ENCODE results near the gene SYNPO2. TPM values are rescaled to one million over a fixed set of nuclear protein-coding genes. Genes with fewer than 3 reads are reported as not detected.

Gene SYNPO2
- total RNA-seq, 4 donors from 2014 or later: 1,547 to 3,168 (median 2,047) TPM

DNA sequence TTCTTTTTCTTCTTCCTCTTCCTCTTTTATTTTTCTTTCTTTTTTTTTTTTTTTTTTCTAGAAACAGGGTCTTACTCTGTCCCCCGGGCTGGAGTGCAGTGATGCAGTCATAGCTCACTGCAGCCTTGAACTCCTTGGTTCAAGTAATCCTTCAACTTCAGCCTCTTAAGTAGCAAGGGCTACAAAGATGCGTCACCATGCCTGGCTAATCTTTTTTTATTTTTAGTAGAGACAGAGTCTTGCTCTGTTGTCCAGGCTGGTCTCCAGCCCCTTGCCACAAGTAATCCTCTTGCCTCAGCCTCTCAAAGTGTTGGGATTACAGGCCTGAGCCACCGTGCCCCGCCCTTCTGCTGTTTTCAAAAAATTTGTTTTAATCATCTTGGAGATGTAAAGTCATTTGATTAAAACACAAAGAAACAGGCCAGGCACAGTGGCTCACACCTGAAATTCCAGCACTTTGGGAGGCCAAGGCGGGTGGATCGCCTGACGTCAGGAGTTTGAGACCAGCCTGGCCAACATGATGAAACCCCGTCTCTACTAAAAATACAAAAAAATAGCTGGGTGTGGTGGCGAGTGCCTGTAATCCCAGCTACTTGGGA is 28.1 kb downstream of the SYNPO2 start:
- Histone ChIP-seq H3K4me1 (peaks cover 13 to 93% (median 25%) of the 10 kb centered on the region in 3 donors), H3K9me3 (no peaks in the 10 kb centered on the region), H3K36me3 (no peaks in the 10 kb centered on the region), H3K27ac (peak overlapping the region; percentile 81 to 99 (median 94)), H3K4me3 (no peak overlapping the region), H3K27me3 (no peaks in the 10 kb centered on the region)
- no peak for ATAC-seq
- TF ChIP-seq EP300 (IDR thresholded peaks at IDR 0.05) (no peak), POLR2A (IDR thresholded peaks at IDR 0.05) (no peak), POLR2AphosphoS5 (IDR thresholded peaks at IDR 0.05) (no peak)
- TF ChIP-seq, protein P1, sequence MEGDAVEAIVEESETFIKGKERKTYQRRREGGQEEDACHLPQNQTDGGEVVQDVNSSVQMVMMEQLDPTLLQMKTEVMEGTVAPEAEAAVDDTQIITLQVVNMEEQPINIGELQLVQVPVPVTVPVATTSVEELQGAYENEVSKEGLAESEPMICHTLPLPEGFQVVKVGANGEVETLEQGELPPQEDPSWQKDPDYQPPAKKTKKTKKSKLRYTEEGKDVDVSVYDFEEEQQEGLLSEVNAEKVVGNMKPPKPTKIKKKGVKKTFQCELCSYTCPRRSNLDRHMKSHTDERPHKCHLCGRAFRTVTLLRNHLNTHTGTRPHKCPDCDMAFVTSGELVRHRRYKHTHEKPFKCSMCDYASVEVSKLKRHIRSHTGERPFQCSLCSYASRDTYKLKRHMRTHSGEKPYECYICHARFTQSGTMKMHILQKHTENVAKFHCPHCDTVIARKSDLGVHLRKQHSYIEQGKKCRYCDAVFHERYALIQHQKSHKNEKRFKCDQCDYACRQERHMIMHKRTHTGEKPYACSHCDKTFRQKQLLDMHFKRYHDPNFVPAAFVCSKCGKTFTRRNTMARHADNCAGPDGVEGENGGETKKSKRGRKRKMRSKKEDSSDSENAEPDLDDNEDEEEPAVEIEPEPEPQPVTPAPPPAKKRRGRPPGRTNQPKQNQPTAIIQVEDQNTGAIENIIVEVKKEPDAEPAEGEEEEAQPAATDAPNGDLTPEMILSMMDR (IDR thresholded peaks at IDR 0.05): no peak
- WGBS, 2 donors (ENCODE audit: low coverage in 1 of 2): 64 to 73% methylated on average over 6 to 8 of the region's 9 CpGs

DNA sequence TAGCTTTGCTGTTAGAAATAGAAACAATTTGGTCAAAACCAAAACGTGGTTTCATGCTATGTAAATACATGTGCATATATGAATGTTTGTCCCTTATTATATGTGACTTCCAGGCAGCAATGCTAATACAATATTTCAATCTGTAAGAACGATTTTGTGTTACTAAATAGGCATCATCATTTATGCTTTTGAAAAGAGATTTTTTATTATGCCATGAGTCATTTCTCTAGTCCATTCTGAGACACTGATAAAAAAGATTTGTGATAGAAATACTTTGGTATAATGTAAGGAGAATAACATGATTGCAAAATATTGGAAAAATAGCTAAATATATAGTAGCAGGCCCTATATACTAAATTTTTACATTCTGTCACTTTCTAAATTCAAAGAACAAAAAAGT is 28.9 kb downstream of the SYNPO2 start:
- no peak for ATAC-seq
- TF ChIP-seq POLR2A (IDR thresholded peaks at IDR 0.05): no peak
- no peak for TF ChIP-seq POLR2AphosphoS5 (IDR thresholded peaks at IDR 0.05)
- Histone ChIP-seq H3K27me3 (no peaks in the 10 kb centered on the region), H3K4me3 (no peak overlapping the region), H3K9me3 (no peaks in the 10 kb centered on the region), H3K4me1 (peaks cover 13 to 94% (median 31%) of the 10 kb centered on the region in 3 donors), H3K27ac (peak overlapping the region; percentile 81 to 99 (median 94)), H3K36me3 (no peaks in the 10 kb centered on the region)
- 6 to 18% methylated on average over 2 of the region's 2 CpGs for WGBS, 2 donors (ENCODE audit: low coverage in 1 of 2)

DNA sequence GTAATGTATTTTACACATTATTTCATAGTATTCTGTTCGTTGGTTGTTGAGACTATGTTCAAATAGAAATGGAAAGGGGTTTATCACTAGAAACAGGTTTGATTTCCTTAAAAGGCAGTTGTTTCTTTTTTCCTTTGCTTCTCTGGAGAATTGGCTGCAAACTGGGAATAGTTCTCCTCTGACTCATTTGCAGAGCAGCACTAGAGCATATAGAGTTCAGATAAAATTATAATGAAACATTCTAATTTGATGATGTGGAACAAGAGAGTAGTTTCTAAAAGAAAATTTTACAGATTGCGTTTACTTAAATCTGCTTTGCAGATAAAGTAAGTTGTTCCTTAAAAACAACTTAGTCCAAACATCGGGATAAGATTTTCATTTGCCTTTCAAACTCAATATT is 29.7 kb downstream of the SYNPO2 start:
- peak; percentile 54 for ATAC-seq
- 11 to 12% methylated on average over 3 of the region's 3 CpGs for WGBS, 2 donors (ENCODE audit: low coverage in 1 of 2)
- H3K27ac ChIP-seq: peak overlapping the region; percentile 81 to 99 (median 94)
- TF ChIP-seq EP300 (IDR thresholded peaks at IDR 0.05) (no peak), POLR2A (IDR thresholded peaks at IDR 0.05) (no peak), POLR2AphosphoS5 (IDR thresholded peaks at IDR 0.05) (peak; percentile 50)
- TF ChIP-seq, protein P1 (IDR thresholded peaks at IDR 0.05): no peak
- no peak overlapping the region for H3K4me3 ChIP-seq
- H3K4me1 ChIP-seq: peaks cover 13 to 94% (median 29%) of the 10 kb centered on the region in 3 donors
- no peaks in the 10 kb centered on the region for H3K9me3 ChIP-seq
- no peaks in the 10 kb centered on the region for H3K36me3 ChIP-seq
- H3K27me3 ChIP-seq: no peaks in the 10 kb centered on the region

DNA sequence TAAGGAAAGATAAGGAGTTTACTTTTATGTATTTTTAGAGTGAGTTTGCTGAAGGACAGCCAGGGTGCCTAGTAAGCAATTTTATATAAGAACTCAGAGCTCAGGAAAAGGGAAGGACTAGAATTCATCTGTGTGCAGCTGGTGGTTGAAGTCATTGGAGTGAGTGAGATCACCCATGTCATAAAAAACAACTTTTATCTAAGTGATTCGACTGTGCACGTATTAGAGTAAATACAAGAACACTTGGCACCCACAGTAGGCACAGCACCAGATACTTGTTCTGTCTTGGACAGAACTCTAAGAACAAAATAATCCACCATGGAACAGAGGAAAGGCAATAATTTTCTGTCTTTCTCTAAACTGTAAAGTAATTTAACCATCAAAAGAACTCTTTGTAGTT is 31.6 kb downstream of the SYNPO2 start:
- Histone ChIP-seq H3K27me3 (no peaks in the 10 kb centered on the region), H3K4me1 (peaks cover 20 to 97% (median 41%) of the 10 kb centered on the region in 3 donors), H3K4me3 (no peak overlapping the region), H3K27ac (peak overlapping the region; percentile 81 to 99 (median 94)), H3K36me3 (no peaks in the 10 kb centered on the region), H3K9me3 (no peaks in the 10 kb centered on the region)
- TF ChIP-seq POLR2AphosphoS5 (IDR thresholded peaks at IDR 0.05) (peak; percentile 76), EP300 (IDR thresholded peaks at IDR 0.05) (peak; percentile 25), POLR2A (IDR thresholded peaks at IDR 0.05) (no peak)
- TF ChIP-seq, protein P1 (IDR thresholded peaks at IDR 0.05): no peak
- 7 to 19% methylated on average over 2 of the region's 2 CpGs for WGBS, 2 donors (ENCODE audit: low coverage in 1 of 2)
- ATAC-seq: peak; percentile 58

DNA sequence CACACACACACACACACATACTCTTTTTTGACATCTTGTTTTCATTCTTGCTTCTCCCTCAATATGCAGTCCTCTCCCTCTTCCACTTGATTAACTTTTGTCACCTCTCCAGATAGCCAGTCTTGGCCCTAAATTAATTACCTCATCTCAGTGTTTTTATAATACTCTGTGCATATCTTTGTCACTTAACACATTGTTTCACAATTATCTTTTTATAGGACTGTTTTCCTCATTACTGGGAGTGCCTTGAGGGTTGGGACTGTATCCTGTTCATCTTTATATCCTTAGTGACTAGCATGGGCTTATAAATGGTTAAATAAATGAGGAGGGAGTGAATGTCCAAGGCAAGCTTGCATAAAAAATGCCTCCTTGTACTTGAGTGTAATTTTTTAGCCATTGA is 33.1 kb downstream of the SYNPO2 start:
- Histone ChIP-seq H3K4me3 (no peak overlapping the region), H3K4me1 (peaks cover 22 to 100% (median 52%) of the 10 kb centered on the region in 3 donors), H3K27ac (peak overlapping the region; percentile 81 to 99 (median 94)), H3K36me3 (no peaks in the 10 kb centered on the region), H3K27me3 (no peaks in the 10 kb centered on the region), H3K9me3 (no peaks in the 10 kb centered on the region)
- no peak for TF ChIP-seq EP300 (IDR thresholded peaks at IDR 0.05)
- TF ChIP-seq POLR2AphosphoS5 (IDR thresholded peaks at IDR 0.05): no peak
- TF ChIP-seq, protein P1 (IDR thresholded peaks at IDR 0.05): no peak
- no peak for TF ChIP-seq POLR2A (IDR thresholded peaks at IDR 0.05)
- ATAC-seq: no peak
